T-helper 1 cell treated with Interleukin-12 subunit alpha and Interleukin-12 subunit beta and Interleukin-4 antibody, amounts not matched to agents 30 μg/mL and 1 μg/mL, for 36 hours (primary cell): ENCODE measurements around the gene ANKRD35.
"Not testable (repeated sequence)": the region's sequence is repeated elsewhere in the genome, so short reads cannot be mapped to it uniquely, and the experiment has no call there.

Experiments
- H3K27ac Mint-ChIP-seq: one replicate; pipeline ENCODE4 v1.8.0; 2021; ENCODE audit warnings: mild to moderate bottlenecking, mixed read lengths
- H3K27me3 Mint-ChIP-seq: one replicate; pipeline ENCODE4 v1.8.0; 2021; ENCODE audit warnings: low read depth, mixed read lengths
- H3K36me3 Mint-ChIP-seq: one replicate; pipeline ENCODE4 v1.8.0; 2021; ENCODE audit warnings: low read depth, mixed read lengths
- H3K4me1 Mint-ChIP-seq: one replicate; pipeline ENCODE4 v1.8.0; 2021; ENCODE audit warnings: low read depth, mixed read lengths
- H3K4me3 Mint-ChIP-seq: one replicate; pipeline ENCODE4 v1.8.0; 2021; ENCODE audit warnings: mild to moderate bottlenecking, moderate library complexity, mixed read lengths
- H3K9me3 Mint-ChIP-seq: one replicate; pipeline ENCODE4 v1.8.0; 2021; ENCODE audit warnings: mixed read lengths

The ANKRD35 gene

DNA sequence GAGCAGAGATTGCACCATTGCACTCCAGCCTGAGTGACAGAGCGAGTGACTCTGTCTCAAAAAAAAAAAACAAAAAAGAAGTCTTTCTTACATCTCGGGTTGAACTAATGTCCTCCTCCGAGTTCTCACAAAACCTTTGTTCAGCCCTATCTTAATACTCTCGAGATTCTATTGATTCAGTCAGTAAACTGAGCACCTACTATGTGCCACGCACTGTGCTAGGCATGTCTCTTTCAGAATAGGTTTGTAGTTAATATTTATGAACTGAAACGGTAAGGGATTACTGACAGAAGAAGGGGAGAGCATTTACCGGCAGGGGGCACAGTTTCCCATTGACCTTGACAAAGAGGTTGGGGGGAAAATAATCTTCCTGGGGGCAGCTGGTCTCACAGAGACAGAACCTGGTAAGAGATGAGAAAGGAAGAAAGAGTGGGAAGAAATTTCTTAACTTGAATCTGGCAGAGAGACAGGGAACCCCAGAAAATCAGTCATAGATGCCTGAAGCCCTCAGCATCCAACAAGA is 30.2 kb downstream of the ANKRD35 start:
- no peak overlapping the region for H3K4me3 Mint-ChIP-seq
- peaks cover 16% of the 10 kb centered on the region for H3K4me1 Mint-ChIP-seq
- H3K27me3 Mint-ChIP-seq: no peaks in the 10 kb centered on the region
- no peak overlapping the region for H3K27ac Mint-ChIP-seq
- H3K9me3 Mint-ChIP-seq: no peaks in the 10 kb centered on the region
- peaks cover 35% of the 10 kb centered on the region for H3K36me3 Mint-ChIP-seq

DNA sequence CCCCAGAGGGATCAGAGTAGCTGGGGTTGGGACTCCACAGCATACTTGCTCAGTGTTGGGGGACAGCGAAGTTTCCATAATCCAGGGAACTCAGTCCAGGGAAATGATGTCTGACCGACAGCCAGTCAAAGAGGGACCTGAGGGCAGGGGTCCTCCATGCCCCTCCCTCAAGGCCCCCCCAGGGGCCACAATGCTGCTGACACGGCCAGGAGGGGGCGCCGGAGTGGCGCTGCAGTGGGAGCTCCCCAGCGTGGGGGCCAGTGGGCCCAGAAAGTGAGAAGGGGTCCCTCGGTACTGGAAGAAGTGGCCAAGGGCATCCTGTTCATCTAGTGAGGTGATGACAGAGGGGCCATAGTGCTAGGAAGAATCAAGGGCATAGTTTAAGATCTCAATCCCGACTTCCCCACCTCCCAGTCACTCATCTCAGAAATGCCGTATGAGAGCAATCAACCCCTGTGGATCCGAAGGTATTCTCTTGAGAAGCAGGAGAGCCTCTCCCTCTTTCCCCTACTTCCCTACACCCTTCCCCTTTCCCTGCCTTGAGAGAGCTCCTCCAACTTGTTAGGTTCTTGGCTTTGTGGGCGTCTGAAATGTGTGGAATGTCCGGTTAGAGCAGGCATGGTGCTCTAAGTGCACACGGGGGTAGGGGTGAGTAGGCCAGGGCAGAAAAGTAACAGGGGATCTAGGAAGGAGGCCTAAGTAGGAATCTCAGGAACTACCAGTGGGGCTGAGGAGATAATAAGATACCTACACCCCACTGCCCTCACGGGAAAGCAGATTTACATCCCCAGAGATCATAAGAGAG is 36.1 kb downstream of the ANKRD35 start:
- Mint-ChIP-seq H3K4me3 (no peak overlapping the region), H3K36me3 (peaks cover 29% of the 10 kb centered on the region), H3K9me3 (no peaks in the 10 kb centered on the region), H3K27me3 (no peaks in the 10 kb centered on the region), H3K4me1 (peaks cover 5% of the 10 kb centered on the region), H3K27ac (no peak overlapping the region)

DNA sequence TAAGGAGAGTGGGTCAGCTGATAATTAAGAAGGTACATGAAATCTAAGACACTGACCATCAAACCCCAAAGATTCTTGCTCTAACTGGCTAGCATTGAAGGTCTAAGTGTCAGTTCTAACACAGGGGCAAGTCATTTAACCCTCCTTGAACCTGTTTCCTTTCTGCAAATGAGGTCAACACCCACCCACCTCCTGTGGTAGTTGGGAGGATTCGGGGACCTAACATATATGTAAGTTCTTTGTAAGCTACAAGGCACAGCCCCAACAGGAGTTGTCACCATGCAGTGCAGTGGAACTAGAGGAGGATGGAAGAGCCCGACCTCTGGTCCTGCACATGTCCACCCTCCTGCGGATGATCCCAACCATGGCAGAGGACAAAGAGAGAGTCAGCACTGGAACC is 37.8 kb downstream of the ANKRD35 start:
- H3K9me3 Mint-ChIP-seq: no peaks in the 10 kb centered on the region
- no peaks in the 10 kb centered on the region for H3K27me3 Mint-ChIP-seq
- peaks cover 5% of the 10 kb centered on the region for H3K4me1 Mint-ChIP-seq
- H3K36me3 Mint-ChIP-seq: peaks cover 21% of the 10 kb centered on the region
- no peak overlapping the region for H3K27ac Mint-ChIP-seq
- no peak overlapping the region for H3K4me3 Mint-ChIP-seq

DNA sequence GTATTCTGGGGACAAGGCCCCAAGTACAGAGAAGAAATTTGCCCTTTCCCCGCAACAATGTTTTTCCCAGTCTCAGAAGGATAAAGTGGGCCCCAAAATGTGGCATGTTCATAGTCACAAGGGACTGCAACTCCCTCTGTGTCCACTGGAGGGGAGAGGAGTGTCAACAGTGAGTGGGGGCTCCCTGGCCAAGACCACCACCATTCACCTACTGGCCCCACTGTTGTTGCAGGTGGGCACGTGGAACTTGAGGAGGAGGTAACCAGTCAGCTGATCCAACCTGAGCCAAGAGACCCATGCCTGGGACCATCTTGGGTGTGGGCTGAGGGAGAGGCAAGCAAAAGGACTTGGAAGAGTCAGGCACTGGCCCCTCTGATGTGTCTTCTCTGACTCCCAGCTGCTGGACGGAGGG is 39.5 kb downstream of the ANKRD35 start:
- Mint-ChIP-seq H3K36me3 (peaks cover 22% of the 10 kb centered on the region), H3K9me3 (no peaks in the 10 kb centered on the region), H3K4me3 (no peak overlapping the region), H3K4me1 (peaks cover 5% of the 10 kb centered on the region), H3K27me3 (no peaks in the 10 kb centered on the region), H3K27ac (peak overlapping the region; percentile 56)

DNA sequence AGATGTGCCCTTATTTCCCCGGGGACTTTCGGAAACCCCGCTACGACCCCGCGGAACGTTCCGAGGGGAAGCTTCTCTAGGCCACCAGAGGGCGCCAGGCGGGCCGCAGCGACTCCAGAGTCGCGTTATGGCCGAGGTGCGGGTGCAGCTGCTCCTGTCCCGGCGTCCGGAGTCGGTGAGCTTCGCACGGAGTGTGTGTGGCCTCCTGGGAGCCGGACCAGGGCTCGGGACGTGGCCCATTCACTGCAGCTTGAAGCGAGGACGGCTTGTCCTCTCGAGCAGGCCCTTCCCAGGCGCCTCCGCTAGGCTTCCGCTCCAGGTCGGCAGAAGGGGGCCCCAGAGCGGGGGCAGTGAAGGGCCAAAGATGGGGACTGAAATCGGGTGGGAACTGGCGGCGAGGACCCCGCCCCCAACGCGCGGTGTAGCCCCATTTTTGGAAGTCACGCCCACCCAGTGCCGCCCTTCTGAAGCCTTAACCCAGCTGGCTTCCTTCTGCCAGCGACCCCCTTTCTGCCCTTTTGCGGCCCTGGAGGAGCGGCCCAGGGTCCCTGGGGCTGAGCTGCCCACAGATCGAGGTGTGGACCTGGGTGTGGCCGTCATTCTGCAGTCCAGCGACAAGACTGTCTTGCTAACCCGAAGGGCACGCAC is 40.0 kb downstream of the ANKRD35 start, which contains the start of gene NUDT17:
Gene NUDT17, plus strand, starts transcription at position 117 of the 648 bp plus-strand sequence. Its CDS starts 11 bp downstream, at position 128.
- peaks cover 5% of the 10 kb centered on the region for H3K4me1 Mint-ChIP-seq
- H3K36me3 Mint-ChIP-seq: peaks cover 23% of the 10 kb centered on the region
- H3K27me3 Mint-ChIP-seq: no peaks in the 10 kb centered on the region
- no peaks in the 10 kb centered on the region for H3K9me3 Mint-ChIP-seq
- H3K27ac Mint-ChIP-seq: peak within 1 kb of the TSS; percentile 56
- H3K4me3 Mint-ChIP-seq: no peak within 1 kb of the TSS

DNA sequence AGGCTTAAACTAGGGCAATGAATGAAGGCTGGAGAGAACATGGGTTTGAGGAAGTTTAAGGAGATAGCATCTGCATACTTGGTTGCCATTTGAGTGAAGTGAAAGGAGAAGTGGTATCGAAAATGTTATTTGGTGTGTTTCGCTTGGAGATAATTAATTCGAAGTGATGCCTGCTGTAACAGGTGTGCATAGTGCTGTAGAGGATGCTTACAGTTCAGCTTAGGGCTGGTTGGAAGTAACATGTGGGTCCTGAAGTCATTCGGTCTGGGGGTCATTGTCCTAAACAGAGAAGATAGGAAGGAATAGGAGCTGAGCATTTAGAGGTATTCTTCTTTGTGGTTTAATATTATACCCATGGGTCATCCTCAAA is 40.5 kb downstream of the ANKRD35 start:
- Mint-ChIP-seq H3K4me3 (no peak overlapping the region), H3K27ac (no peak overlapping the region), H3K36me3 (peaks cover 19% of the 10 kb centered on the region), H3K27me3 (no peaks in the 10 kb centered on the region), H3K9me3 (no peaks in the 10 kb centered on the region), H3K4me1 (peaks cover 5% of the 10 kb centered on the region)

DNA sequence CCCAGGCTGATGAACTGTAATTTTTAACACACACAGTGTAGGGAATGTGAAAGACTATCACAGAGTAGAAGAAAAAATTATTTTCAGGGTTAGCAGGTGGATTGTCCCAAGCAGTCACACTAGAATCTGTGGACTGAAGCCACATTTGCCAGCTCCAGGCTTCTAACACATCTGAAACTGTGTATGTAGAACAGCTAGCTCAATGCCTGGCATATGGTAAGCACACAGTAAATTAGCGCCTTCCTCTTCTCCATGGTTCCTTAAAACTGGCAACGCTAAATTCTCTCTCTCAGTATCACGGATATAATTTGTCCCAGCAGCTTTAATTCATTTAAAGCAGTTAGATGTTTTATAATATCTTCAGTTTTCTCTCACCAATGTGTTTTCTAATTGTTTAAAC is 42.6 kb downstream of the ANKRD35 start:
- Mint-ChIP-seq H3K36me3 (peaks cover 23% of the 10 kb centered on the region), H3K27me3 (no peaks in the 10 kb centered on the region), H3K4me3 (no peak overlapping the region), H3K9me3 (no peaks in the 10 kb centered on the region), H3K4me1 (peaks cover 5% of the 10 kb centered on the region), H3K27ac (no peak overlapping the region)

DNA sequence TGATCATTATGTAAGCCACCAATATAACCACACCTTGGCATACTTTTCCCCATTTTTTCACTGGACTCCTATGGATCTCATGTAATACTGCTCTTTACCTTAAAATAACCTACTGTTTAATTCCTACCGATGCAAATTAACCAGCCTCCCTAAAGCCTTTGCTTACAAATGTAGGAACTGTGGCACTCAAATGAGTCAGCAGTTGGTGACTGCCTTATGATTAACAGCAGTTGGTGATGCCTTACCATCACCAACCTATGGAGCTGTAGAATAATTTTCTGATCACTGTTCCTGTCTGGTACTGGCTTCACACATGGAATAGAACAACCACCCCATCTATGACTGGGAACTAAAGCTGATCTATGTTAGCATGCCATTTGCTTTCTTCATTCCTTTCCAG is 48.0 kb downstream of the ANKRD35 start:
- Mint-ChIP-seq H3K36me3 (peaks cover 49% of the 10 kb centered on the region), H3K4me3 (no peak overlapping the region), H3K4me1 (no peaks in the 10 kb centered on the region), H3K27me3 (no peaks in the 10 kb centered on the region), H3K27ac (no peak overlapping the region), H3K9me3 (no peaks in the 10 kb centered on the region)

DNA sequence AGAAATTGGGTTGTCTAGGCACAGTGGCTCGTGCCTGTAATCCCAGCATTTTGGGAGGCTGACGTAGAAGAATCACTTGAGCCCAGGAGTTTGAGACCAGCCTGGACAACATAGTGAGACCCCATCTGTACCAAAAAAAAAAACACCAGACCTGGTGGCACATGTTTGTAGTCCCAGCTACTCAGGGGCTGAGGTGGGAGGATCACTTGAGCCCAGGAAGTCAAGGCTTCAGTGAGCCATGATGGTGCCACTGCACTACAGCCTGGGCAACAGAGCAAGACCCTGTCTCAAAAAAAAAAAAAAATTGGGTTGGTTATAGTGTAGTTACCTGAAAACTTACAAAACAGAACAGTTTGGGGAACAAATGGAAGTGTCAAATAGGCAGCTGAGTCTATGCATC is 54.9 kb downstream of the ANKRD35 start:
- not testable (repeated sequence) for H3K9me3 Mint-ChIP-seq, H3K27ac Mint-ChIP-seq, H3K27me3 Mint-ChIP-seq, H3K4me3 Mint-ChIP-seq
- Mint-ChIP-seq H3K4me1 (peaks cover 22% of the 10 kb centered on the region), H3K36me3 (peaks cover 52% of the 10 kb centered on the region)

DNA sequence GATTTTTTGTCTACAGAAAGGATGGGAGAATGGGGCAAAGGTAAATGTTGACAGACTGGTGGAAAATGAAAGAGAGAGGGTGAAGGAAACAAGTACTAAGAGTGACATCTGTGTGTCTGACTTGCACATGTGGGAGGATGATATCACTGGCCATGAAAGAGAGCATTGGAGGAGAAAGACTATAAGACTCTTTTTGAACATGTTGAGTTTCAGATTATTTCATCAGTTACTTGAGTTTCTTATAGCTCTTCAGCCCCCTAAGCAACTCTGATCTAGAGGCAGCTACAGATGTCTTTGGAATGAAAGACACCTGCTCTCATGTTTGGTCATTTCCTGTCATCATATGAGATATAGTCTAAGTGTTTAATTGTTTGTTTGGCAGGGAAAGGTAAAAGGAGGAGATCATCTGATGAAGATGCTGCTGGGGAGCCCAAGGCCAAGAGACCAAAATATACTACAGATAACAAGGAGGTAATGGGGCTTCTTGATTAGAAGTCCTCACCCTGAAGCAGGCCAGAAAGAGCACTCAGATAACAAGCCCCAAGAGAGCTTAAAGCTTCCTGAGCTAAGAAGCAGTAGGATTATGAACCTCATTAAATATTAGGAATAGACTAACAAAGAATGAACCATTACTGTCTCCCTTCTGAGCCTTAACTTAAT is 57.2 kb downstream of the ANKRD35 start:
- H3K9me3 Mint-ChIP-seq: no peaks in the 10 kb centered on the region
- peaks cover 31% of the 10 kb centered on the region for H3K4me1 Mint-ChIP-seq
- H3K27me3 Mint-ChIP-seq: no peaks in the 10 kb centered on the region
- H3K36me3 Mint-ChIP-seq: peaks cover 54% of the 10 kb centered on the region
- peak overlapping the region; percentile 60 for H3K27ac Mint-ChIP-seq
- H3K4me3 Mint-ChIP-seq: no peak overlapping the region

DNA sequence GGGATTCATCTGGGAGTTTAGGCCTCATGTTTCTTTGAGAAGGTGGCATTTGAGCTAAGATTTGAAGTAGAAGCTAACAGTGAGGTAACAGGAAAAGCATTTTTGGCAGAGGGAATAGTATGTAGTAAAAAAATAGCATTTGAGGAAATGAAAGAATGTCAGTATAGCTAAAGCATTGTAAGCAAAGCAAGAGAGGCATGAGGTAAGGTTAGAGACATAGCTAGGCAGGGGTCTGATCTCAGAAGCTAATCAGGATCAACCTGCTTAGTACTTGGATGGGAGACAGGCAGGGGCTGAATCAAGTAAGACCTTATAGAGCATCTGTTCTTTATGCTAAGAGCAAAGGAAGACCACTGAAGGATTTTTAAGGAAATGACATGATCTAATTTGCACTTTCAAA is 57.7 kb downstream of the ANKRD35 start:
- Mint-ChIP-seq H3K4me1 (peaks cover 31% of the 10 kb centered on the region), H3K9me3 (no peaks in the 10 kb centered on the region), H3K4me3 (no peak overlapping the region), H3K27ac (peak overlapping the region; percentile 60), H3K27me3 (no peaks in the 10 kb centered on the region), H3K36me3 (peaks cover 48% of the 10 kb centered on the region)

DNA sequence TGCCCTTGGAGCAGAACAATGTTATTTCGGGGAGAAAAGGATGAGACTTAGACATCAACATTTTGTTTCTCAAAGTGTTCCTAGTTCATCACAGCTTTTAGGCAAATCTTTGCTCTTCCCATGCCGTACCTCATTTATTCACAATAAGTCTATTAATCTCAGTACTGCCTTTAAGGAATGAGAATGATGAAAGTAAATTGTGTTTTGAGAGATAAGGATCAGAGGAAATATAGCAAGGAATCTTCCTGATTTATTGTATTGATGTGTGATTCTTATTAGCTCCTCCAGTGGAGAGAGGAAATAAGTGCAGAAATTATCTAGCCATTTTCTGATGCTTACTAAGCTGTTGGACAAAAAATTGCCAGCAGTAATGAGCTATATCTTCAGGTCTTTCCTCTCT is 59.6 kb downstream of the ANKRD35 start:
- Mint-ChIP-seq H3K36me3 (peaks cover 40% of the 10 kb centered on the region), H3K27me3 (no peaks in the 10 kb centered on the region), H3K4me1 (peaks cover 35% of the 10 kb centered on the region), H3K27ac (no peak overlapping the region), H3K9me3 (no peaks in the 10 kb centered on the region), H3K4me3 (peak overlapping the region; percentile 77)

DNA sequence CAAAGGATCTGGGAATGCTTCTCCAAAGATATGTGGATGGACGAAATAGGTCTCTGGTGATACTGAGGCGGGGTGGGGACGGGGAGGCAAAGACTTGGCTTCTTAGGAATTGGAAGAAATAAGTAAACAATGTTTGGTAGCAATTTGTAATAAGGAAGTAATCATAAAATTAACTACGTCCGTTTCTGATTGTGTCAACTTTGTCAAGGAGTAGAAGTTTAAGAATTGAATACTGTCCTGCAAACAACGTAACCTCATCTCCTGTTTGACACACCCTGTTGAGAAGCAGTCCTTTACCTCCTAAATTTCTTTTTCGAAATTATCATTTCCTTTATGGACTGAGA is 61.2 kb downstream of the ANKRD35 start:
- H3K4me3 Mint-ChIP-seq: peak overlapping the region; percentile 96
- H3K27me3 Mint-ChIP-seq: no peaks in the 10 kb centered on the region
- peak overlapping the region; percentile 94 for H3K27ac Mint-ChIP-seq
- no peaks in the 10 kb centered on the region for H3K9me3 Mint-ChIP-seq
- H3K36me3 Mint-ChIP-seq: peaks cover 33% of the 10 kb centered on the region
- peaks cover 35% of the 10 kb centered on the region for H3K4me1 Mint-ChIP-seq

DNA sequence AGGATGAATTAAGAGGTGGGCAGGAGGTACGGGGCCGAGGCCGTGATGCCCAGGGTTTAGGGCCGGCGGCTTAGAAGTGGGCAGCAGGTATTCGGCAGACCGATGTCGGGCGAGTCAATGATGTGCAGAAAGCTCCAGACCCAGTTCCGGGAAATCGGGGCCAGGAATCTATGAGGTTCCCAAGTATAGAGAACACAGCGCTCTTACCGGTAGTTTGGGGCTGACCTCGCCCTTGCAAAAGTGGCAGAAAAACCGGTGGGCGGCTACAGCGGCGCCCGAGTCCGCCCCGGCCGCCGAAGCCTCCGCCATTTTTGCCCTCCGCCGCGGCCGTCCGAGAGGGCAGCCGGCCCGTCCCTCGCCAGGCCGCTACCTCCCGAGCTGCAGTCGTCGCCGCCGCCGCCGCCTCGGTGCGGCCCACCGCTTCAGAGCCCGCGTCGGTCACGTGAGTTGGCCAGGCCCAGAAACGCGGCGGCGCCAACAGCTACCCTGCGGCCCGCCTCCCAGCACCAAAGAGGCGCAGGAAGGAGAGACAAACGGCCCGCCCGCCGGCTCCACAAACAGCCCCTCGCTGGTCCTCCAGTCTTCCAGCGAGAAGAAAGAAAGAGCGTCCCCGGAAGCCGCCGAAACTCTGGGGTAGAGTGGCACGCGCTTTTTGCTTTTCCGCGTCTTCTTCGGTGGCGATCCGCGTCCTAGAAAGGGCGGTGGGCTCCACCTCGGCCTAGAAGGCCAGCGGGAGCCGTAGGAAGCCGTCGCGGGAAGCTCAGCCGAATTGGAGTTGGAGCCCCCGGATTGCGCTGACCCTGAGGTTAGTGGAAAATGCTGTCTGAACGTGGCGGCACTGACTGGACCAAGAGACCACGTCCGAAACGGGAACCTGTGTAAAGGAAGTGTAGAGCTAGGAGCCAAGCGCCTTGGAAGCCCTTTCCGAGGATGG is 61.8 kb downstream of the ANKRD35 start, which contains the start of the genes POLR3C and RNF115:
Gene POLR3C, plus strand, starts transcription at position 636 of the 934 bp plus-strand sequence. CDS start 1,577 bp downstream, outside the sequence.
Gene RNF115, minus strand, starts transcription at position 531 of the 934 bp plus-strand sequence. Its CDS starts 222 bp downstream, at position 309.
- Mint-ChIP-seq H3K36me3 (peaks cover 31% of the 10 kb centered on the region), H3K9me3 (no peaks in the 10 kb centered on the region), H3K27me3 (no peaks in the 10 kb centered on the region), H3K4me1 (peaks cover 37% of the 10 kb centered on the region), H3K27ac (peak within 1 kb of the TSS; percentile 94), H3K4me3 (peak within 1 kb of the TSS; percentile 96)
